Endodermal cell (in vitro differentiated cells): ENCODE results near the gene RALGPS2. TPM values are rescaled to one million over a fixed set of nuclear protein-coding genes. Genes with fewer than 3 reads are reported as not detected.

Experiments
- DNase-seq: peaks from one replicate; pipeline ENCODE4 v3.0.0-alpha.2; 2017
- H3K27ac ChIP-seq: 2 replicates; pipeline ENCODE4 v1.5.1; 2013; ENCODE audit warnings: mild to moderate bottlenecking, low read depth, low read length, moderate library complexity
- H3K27me3 ChIP-seq: 2 replicates; pipeline ENCODE4 v1.6.1; 2013; ENCODE audit warnings: mild to moderate bottlenecking, low read length, moderate library complexity; ENCODE audit not compliant: insufficient read depth, control insufficient read depth, poor library complexity, severe bottlenecking
- H3K36me3 ChIP-seq: 2 replicates; pipeline ENCODE4 v1.7.0; 2013; ENCODE audit warnings: mild to moderate bottlenecking, low read length, moderate library complexity; ENCODE audit not compliant: control insufficient read depth, insufficient read depth
- H3K4me1 ChIP-seq: one replicate; pipeline ENCODE4 v1.7.0; 2013; ENCODE audit warnings: low read length; ENCODE audit not compliant: control insufficient read depth, insufficient read depth
- H3K4me3 ChIP-seq: 2 replicates; pipeline ENCODE4 v1.5.1; 2013; ENCODE audit warnings: mild to moderate bottlenecking, low read length, moderate library complexity
- H3K9ac ChIP-seq: 2 replicates; pipeline ENCODE4 v1.6.1; 2013; ENCODE audit warnings: mild to moderate bottlenecking, low read length, moderate library complexity; ENCODE audit not compliant: poor library complexity, severe bottlenecking; ENCODE audit errors: extremely low read depth
- H3K9me3 ChIP-seq: 2 replicates; pipeline ENCODE4 v1.6.1; 2013; ENCODE audit warnings: mild to moderate bottlenecking, low read length, moderate library complexity; ENCODE audit not compliant: control insufficient read depth
- H3K27ac Mint-ChIP-seq: 2 replicates; pipeline ENCODE4 v1.8.0; 2020; ENCODE audit warnings: mixed read lengths
- H3K27me3 Mint-ChIP-seq: 2 replicates; pipeline ENCODE4 v1.8.0; 2021; ENCODE audit warnings: mild to moderate bottlenecking, mixed read lengths; ENCODE audit not compliant: insufficient read depth
- H3K36me3 Mint-ChIP-seq: 2 replicates; pipeline ENCODE4 v1.8.0; 2020; ENCODE audit warnings: low read depth, mixed read lengths
- H3K4me1 Mint-ChIP-seq: 2 replicates; pipeline ENCODE4 v1.8.0; 2020; ENCODE audit warnings: mixed read lengths
- H3K4me3 Mint-ChIP-seq: 2 replicates; pipeline ENCODE4 v1.8.0; 2020; ENCODE audit warnings: mild to moderate bottlenecking, moderate library complexity, mixed read lengths
- H3K9me3 Mint-ChIP-seq: 2 replicates; pipeline ENCODE4 v1.8.0; 2020; ENCODE audit warnings: mild to moderate bottlenecking, mixed read lengths
- CTCF ChIP-seq: fragments of 200-600 bp; sonication (generic); conservative IDR thresholded peaks from 2 replicates; pipeline ENCODE4 v1.5.0; 2021; ENCODE audit warnings: antibody characterized with exemption, mild to moderate bottlenecking
- WGBS, 2 experiments: methylation state at CpG; one replicate each; pipeline versions ENCODE4 v1.1.5 to v1.1.7; 2013; ENCODE audit warnings: missing lambda C conversion rate in 2 of 2, mixed read lengths in 1 of 2; ENCODE audit not compliant: insufficient coverage in 1 of 2, insufficient read length in 1 of 2; 5-methylcytosine and 5-hydroxymethylcytosine counted together
- total RNA-seq, 2 donors: library from RNA; stranded (reverse); fragmentation: NEBNext Ultra II Directional in 1 of 2; extraction: Animal tissue kit (Norgen Biotek cat#: 25700) in 1 of 2; gene quantifications; 2 replicates in 1 of 2; 3 replicates in 1 of 2; pipeline ENCODE4 v1.2.1, GENCODE V29; 2021

RALGPS2 gene
- total RNA-seq, 2 donors from 2014 or later, result 56.6 to 73.1 TPM

- no peak for DNase-seq
- no peaks in the 10 kb centered on the region for H3K4me1 ChIP-seq
- no peaks in the 10 kb centered on the region for H3K9me3 ChIP-seq
- Mint-ChIP-seq H3K36me3 (no peaks in the 10 kb centered on the region), H3K27ac (no peak overlapping the region), H3K9me3 (no peaks in the 10 kb centered on the region), H3K4me1 (peaks cover 4% of the 10 kb centered on the region), H3K4me3 (no peak overlapping the region), H3K27me3 (no peaks in the 10 kb centered on the region)
- H3K9ac ChIP-seq, result no peak overlapping the region
- no peak overlapping the region for H3K27ac ChIP-seq
- no peaks in the 10 kb centered on the region for H3K36me3 ChIP-seq
- H3K4me3 ChIP-seq, result no peak overlapping the region
- TF ChIP-seq CTCF, result no peak
- WGBS, 2 experiments, result 97 to 100% methylated on average over 1 of the region's 1 CpG
- no peaks in the 10 kb centered on the region for H3K27me3 ChIP-seq
Observed at GRCh38 chr1:178704833-178705232, 20.2 kb upstream of the RALGPS2 start.

DNA sequence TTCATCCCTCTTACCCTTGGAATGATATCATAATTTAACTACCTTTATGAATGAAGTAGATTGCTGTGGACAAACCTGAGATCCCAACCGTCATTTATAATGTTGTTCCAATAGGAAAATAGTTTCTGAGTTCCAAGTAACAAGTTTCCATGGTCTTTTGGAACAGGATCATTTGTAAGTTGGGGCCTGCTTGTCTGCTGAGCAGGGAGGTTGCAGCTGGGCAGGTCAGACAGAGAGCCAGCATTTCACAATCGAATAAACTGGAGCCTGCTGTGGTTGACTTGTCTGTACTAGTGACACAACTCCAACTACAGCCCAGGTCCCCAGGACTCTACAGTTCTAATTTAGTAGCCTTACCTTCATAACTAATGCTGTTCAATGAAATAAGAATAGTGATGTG is 18.6 kb upstream of the RALGPS2 start:
- Histone ChIP-seq H3K4me1 (no peaks in the 10 kb centered on the region), H3K9me3 (no peaks in the 10 kb centered on the region), H3K27ac (no peak overlapping the region), H3K9ac (no peak overlapping the region), H3K36me3 (no peaks in the 10 kb centered on the region), H3K27me3 (no peaks in the 10 kb centered on the region), H3K4me3 (no peak overlapping the region)
- Mint-ChIP-seq H3K36me3 (no peaks in the 10 kb centered on the region), H3K27ac (no peak overlapping the region), H3K9me3 (no peaks in the 10 kb centered on the region), H3K27me3 (no peaks in the 10 kb centered on the region), H3K4me1 (peaks cover 4% of the 10 kb centered on the region), H3K4me3 (no peak overlapping the region)
- TF ChIP-seq CTCF, result no peak
- no peak for DNase-seq
- WGBS, 2 experiments, result 87 to 100% methylated on average over 1 to 2 of the region's 2 CpGs

GRCh38 chr1:178713259-178713658 is 11.8 kb upstream of the RALGPS2 start:
- Histone ChIP-seq H3K9ac (no peak overlapping the region), H3K27ac (no peak overlapping the region), H3K27me3 (no peaks in the 10 kb centered on the region), H3K36me3 (no peaks in the 10 kb centered on the region), H3K4me1 (no peaks in the 10 kb centered on the region), H3K4me3 (no peak overlapping the region), H3K9me3 (no peaks in the 10 kb centered on the region)
- H3K27me3 Mint-ChIP-seq, result no peaks in the 10 kb centered on the region
- no peaks in the 10 kb centered on the region for H3K4me1 Mint-ChIP-seq
- no peak overlapping the region for H3K4me3 Mint-ChIP-seq
- H3K27ac Mint-ChIP-seq, result no peak overlapping the region
- no peaks in the 10 kb centered on the region for H3K36me3 Mint-ChIP-seq
- no peak for DNase-seq
- TF ChIP-seq CTCF, result no peak
- WGBS, 2 experiments, result 88 to 100% methylated on average over 2 of the region's 2 CpGs
- H3K9me3 Mint-ChIP-seq, result no peaks in the 10 kb centered on the region
